Raji (cell line): ENCODE data around the gene SLIT3.

Source experiments
- POLR2A ChIP-seq: IDR thresholded peaks from 2 replicates; pipeline ENCODE4 v1.6.1; 2011; ENCODE audit warnings: low read depth, low read length, control low read depth; ENCODE audit not compliant: insufficient read depth

The SLIT3 gene

DNA sequence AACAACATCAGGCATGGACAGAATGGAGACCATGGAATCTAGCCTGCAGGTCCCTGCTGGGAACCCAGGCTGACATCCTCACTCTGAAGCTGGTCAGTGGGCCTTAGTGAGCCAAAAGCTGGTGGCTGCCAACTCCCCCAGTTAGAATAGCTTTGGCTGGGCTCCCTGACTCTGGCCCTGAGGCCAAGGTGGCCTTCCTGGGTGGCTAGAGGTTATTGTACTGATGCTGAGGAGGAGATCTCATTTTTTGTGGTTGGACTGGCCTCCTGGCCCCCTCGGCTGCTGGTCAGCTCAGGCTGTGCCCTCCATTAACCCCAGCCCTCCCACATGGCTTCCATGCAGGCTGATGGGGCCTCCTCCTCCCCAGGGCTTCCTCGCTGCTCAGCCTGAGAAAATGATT lies 620.5 kb downstream of the SLIT3 start:
- no peak for TF ChIP-seq POLR2A

DNA sequence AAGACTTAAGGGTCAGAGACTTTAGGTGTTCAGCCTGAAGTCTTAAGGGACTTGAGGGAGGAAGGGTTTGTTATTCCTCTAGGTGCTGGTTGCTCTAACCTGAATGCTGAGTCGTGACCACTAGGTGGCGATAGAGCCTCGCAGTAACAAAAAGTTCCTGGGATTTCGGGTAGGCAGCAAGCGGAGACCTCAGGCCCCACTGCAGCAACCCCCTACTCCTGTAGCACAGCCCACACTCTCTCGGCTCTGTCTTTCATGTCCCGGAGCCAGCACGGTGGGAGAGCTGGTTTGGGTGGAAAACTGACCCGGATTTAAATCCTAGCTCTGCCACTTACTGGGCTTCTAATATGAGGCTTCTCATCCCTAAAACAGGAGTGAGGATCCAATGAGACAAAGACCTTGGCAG lies 621.4 kb downstream of the SLIT3 start:
- no peak for TF ChIP-seq POLR2A

DNA sequence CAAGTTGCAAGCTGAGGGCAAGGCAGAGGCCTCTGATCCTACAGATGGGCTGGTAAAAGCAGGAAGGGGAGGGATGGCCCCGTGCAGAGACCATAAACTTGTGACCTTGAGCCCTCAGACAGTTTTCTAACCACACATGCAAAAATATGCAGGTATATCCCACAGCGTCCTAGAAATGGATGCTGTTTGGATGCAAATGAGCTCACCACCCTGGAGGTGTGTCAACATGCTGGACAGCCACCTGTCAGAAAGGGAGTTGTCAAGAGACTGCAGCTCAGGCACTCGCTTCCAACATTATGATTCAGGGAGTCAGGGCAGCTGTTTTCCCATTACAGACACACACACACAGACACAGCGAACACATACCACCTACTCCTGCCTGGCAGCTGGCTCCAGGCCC lies 624.4 kb downstream of the SLIT3 start:
- TF ChIP-seq POLR2A = no peak

DNA sequence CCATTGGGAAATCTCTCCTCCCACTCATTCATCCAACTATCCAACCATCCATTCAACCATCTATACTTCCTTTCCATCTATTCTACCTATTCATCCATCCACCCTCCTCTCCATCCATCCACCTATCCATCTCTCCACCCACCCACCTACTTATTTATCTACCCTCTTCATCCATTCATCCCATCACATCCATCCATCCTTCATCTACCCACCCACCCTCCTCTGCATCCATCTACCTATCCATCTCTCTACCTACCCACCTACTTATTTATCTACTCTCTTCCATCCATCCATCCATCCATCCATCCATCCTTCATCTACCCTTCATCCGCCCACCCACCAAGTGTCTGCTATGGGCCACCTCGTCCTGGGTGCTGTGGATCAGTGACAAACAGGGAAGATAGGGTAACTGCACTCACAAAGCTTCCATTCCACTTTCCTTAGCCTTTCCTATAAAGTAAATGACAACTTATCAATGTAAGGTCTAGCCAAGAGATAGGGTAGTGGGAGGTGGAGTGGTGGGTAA lies 625.0 kb downstream of the SLIT3 start:
- no peak for TF ChIP-seq POLR2A

DNA sequence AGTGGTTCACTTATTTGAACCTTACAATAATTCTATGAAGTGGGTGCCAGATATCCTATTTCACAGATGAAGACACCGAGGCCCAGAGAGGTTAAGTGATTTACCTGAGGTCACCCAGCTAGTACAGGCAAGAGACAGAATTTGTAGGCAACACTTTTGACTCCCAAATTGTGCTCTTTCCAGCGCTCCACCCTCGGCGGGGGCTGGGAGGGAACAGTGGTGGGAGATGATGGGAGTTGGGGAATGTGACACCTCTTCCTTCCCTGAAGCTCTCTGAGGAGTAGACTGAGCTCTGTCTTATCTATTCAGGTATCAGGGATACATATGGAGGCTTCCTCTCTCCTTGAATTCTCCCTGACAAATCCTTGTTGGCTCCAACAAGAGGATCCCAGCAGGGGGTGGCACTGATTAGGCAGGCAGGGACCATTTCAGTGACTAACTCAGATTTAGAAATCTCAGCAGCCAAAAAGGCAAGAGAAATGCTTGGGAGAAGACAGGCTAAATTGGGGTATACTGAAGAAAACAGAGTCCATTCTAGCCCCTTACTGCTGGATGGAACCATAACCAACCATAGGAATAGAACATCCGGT lies 626.0 kb downstream of the SLIT3 start:
- no peak for TF ChIP-seq POLR2A

DNA sequence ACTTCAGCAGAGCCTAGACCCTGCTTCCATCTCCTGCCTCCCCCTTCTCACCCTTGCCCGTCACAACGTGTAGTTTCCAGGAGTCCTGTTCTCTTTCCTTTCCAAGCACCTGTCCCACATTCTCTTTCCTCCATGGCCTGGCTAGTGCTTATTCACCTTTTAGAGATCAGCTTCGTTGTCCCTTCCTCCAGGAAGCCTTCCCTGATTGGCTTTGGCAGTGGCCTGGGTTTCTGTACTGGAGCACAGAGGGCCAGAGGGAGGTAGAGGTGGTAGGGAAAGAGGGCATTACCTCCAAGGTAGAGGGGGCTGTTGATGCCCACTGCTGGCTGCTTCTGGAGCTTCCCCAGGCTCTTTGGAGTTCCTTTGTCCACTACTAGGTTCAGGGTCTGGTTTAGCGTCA lies 628.1 kb downstream of the SLIT3 start:
- TF ChIP-seq POLR2A = no peak

GRCh38 chr5:168672016-168672415 lies 628.9 kb downstream of the SLIT3 start:
- no peak for TF ChIP-seq POLR2A

DNA sequence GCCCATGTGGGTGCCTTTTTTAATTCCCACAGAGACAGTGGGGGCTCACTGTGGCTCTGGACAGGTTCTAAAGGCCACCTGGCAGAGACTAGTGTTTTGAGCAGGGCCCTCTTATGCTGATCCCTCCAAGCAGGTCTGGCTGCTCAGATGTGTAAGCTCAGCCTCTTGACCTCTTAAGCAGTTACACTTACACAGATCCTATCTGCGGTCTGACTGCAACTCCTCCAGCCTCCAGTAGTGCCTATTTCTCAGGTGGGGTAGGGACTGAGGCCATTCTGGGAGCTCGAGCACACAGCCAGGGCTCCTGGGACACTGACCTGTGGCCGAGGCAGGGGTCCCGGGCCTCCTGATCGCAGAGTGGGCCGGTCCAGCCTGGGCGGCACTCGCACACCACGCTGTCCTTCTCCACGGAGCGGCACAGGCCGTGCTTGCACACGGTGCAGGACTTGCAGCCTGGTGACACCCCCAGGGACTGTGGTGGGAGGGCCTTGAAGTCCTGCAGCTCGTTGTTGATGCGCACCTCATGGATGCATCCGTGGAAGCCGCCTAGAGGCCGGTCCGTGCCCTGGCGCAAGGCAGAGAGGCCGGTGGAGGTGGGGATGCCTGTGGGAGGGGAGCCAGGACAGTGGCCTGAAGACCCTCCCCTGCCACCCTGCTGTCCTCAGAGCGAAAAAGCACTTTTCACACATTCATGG lies 629.9 kb downstream of the SLIT3 start:
- no peak for TF ChIP-seq POLR2A

- no peak for TF ChIP-seq POLR2A
Observed at GRCh38 chr5:168669668-168670378, 631.1 kb downstream of the SLIT3 start.

- TF ChIP-seq POLR2A = no peak
Observed at GRCh38 chr5:168669156-168669555, 631.8 kb downstream of the SLIT3 start.

- TF ChIP-seq POLR2A = no peak
Observed at GRCh38 chr5:168668078-168668477, 632.9 kb downstream of the SLIT3 start.

DNA sequence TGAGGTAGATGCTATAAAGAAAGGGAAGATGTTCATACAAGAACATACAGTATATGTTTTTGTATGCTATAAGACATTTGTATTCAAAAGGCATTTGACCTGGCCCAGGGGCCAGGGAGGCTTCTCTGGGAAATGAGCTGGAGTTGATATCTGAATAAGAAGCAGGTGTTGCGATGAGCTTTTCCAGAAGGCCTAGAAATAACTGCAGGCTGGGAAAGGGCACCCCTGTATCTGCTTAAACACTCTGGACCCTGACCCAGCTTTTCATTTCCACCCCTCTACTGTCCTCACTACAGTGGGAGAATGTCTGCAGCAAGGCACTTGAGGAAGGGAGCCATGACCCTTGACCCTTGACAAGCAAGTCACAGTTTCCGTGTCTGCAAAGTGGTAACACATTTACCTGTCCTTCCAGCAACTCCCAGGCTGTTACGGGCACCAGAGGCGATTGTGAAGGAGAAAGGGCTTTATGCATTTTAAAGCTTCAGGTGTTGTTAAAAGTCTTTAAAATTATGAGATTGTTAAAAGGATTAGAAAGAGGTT lies 633.6 kb downstream of the SLIT3 start:
- no peak for TF ChIP-seq POLR2A

DNA sequence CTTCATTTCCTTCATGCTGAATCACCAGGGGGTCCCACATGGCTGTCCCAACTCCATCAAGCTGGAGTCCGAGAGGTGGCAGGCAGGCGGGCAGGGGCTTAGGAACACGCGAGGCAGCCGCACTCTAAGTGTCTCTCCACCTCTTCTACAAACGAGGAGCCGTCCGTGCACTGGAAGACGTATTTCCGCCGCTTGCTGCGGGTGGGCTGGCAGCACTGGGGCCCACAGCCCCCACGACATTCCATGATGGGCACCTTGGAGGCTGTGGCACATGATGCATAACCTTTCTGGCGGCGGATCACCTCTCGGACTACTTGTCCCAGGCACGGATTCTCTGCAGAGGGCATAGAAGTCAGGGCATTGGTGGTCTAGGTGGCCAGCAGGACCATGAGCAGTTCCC lies 634.6 kb downstream of the SLIT3 start:
- no peak for TF ChIP-seq POLR2A

DNA sequence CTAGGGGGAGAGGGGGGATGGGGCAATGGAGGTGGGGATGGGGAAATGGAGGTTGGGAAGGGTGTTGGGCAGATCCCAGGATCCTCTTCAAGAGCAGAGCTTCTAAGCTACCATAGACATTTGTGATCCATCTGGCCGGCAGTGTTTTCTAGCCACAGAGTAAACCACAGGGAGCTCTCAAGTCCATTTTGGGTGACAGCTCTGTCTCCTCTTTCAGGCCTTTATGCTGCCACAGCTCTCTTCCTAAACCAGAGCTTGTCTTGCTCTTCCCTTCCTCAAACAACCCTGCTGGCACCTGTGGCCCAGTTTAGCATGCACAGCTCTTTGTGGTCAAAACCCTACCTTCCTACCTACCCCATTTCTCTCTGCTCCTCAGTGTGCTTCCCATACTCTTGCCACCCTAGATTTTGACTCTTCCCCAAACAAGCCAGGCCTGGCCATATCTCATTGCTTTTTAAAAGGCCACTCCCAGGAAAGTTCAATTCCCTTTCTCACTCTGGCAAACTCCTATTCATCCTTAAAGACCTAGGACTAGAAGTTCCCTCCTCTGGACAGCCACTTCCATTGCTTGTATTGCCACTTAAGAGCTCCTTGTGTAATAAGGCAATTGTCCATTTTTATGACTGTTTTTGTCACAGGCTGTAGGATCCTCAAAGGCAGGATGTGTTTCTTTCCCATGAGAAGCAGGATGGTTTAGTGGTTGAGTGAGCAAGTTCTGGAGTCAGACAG lies 637.5 kb downstream of the SLIT3 start:
- no peak for TF ChIP-seq POLR2A
